ENCODE measurements around the gene MAP3K12.
A peak's percentile ranks its signal among the peaks of the same experiment; 100 is the strongest.
"Not testable (repeated sequence)": the region's sequence is repeated elsewhere in the genome, so short reads cannot be mapped to it uniquely, and the experiment has no call there.

MAP3K12 gene, protein sequence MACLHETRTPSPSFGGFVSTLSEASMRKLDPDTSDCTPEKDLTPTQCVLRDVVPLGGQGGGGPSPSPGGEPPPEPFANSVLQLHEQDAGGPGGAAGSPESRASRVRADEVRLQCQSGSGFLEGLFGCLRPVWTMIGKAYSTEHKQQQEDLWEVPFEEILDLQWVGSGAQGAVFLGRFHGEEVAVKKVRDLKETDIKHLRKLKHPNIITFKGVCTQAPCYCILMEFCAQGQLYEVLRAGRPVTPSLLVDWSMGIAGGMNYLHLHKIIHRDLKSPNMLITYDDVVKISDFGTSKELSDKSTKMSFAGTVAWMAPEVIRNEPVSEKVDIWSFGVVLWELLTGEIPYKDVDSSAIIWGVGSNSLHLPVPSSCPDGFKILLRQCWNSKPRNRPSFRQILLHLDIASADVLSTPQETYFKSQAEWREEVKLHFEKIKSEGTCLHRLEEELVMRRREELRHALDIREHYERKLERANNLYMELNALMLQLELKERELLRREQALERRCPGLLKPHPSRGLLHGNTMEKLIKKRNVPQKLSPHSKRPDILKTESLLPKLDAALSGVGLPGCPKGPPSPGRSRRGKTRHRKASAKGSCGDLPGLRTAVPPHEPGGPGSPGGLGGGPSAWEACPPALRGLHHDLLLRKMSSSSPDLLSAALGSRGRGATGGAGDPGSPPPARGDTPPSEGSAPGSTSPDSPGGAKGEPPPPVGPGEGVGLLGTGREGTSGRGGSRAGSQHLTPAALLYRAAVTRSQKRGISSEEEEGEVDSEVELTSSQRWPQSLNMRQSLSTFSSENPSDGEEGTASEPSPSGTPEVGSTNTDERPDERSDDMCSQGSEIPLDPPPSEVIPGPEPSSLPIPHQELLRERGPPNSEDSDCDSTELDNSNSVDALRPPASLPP

DNA sequence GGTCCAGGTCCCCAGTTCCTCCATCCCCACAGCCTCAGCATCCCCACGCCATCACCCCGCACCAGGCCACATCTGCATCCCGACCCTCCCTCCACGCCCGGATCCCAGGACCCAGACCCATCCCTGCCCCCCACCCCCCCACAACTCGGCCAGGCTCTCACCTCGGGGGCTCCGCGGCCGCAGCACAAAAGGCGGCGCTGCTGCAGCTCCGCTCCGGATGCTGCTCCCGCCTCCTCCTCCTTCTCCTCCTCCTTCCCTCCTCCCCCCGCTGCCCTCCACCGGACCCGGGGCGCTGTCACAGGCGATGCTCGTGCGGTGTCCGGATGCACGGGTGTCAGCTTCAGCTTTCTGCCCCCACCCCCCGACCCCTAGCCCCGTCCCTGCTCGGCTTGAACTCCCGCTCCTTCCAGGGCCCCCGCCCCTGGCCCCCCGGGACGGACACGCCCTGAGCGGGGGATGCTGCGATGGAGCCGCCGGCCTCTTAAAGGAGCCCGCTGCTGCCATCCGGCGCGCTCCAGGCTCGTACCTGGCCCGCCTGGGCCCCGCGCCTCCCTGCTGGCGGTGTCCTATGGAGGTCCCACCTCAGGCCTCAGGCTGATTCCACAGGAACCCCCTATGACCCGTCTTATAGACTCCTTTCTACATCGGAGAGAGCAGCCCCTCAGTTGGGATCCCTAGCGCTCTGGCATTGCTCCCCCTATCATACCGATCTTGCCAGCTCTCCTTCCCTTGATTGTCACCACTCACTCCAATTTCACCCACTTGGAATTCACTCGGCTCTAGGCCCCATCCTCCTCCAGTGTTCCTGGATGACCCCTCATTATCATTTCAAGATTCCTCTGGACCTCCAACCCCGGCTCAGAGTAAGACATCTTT, at the start of gene MAP3K12:
TSS of gene MAP3K12 (minus strand) at position 193 of the 876 bp plus-strand sequence. CDS start 12,067 bp downstream, outside the sequence.
- peak; percentile 84 for DNase-seq

- DNase-seq = not testable (repeated sequence)
Measured at GRCh38 chr12:53548354-53548753, 49.1 kb upstream of the MAP3K12 start.

DNA sequence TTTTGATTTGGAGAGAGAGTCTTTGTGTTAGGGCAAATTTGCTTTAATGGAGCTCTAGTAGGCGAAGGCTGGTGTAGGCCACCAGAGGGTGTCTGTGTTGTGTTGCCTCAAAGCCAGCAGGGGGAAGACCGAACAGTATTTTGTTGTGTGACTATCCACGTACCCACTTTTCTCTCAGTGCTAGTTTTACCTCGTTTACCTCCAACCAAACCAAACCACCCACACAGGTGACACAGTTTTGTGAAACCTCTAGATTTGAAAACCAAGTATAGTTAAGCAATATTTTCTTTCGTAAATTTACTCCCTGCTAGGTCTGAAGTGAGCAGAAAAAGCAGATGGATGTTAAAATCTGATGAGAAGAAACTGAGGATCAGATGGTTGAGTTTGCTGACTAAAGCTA, 44.3 kb upstream of the MAP3K12 start:
- peak; percentile 72 for DNase-seq

DNA sequence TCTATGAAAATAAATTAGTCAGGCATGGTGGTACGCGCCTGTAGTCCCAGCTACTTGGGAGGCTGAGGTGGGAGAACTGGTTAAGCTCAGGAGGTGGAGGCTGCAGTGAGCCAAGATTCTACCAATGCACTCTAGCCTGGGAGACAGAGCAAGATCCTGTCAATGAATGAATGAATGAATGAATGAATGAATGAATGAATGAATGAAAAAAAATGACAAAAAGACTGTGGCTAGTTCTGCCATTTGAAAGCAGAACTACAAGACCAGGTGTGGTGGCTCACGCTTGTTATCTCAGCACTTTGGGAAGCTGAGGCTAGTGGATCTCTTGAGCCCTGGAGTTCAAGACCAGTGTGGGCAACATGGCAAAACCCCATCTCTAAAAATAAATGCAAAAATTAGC, 40.3 kb upstream of the MAP3K12 start:
- no peak for DNase-seq

DNA sequence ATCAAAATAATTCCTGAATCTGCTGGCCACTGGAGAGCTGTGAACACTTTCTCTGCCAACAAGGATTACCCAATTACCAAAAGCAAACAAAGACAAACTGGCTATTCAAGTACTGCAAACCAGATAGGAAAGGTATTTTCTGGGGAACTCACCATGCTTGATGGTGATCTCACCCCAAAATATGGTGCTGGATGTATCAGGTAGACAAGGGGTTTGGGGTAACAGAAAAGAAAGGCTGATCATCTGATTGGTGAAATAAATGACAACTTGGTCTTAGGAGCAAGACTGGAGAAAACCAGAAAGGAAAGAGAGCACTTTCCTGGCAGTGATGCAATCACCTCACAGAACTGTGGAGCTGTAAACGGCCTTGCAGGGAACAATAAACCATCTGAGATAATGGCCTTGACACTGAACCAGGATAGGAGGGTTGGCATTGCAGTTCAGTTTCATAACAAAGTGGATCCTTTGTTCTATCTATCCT, 39.0 kb upstream of the MAP3K12 start:
- DNase-seq = no peak

- DNase-seq = no peak
Measured at GRCh38 chr12:53536962-53537361, 37.7 kb upstream of the MAP3K12 start.

DNA sequence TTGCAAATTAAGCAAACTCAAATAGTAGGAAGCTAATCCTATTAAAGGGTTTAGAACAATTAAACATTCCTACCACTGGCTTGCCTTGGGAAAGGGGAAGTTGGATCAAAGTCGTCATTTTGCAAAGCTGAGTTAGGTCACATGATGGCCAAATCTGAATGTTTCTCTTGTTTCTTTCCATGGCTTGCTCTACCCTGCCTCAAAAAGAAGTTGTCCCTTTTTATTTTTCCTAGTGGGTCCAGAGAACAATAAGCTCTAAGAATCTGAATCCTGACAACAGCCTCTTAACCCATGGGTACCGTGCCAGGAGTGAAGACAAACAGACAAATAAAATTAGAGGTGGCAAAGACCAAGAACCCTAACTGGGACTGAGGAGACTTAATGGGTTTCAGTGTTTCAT, 34.2 kb upstream of the MAP3K12 start:
- DNase-seq = no peak

- no peak for DNase-seq
Measured at GRCh38 chr12:53532524-53533445, 33.5 kb upstream of the MAP3K12 start.

- DNase-seq = no peak
Measured at GRCh38 chr12:53532021-53532420, 32.8 kb upstream of the MAP3K12 start.

DNA sequence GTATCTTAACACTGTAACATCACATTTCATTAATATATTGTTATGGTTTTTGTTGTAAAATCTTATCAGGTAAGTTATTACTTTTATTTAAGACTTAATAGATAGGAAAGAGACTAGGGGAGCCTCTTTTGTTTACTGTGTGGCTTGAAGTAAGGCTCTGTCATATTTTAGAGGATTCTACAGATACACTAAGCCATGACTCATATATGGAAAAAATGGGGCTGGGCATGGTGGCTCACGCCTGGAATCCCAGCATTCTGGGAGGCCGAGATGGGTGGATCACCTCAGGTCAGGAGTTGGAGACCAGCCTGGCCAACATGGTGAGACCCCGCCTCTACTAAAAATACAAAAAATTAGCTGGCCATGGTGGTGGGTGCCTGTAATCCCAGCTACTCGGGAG, 31.7 kb upstream of the MAP3K12 start:
- DNase-seq = no peak

DNA sequence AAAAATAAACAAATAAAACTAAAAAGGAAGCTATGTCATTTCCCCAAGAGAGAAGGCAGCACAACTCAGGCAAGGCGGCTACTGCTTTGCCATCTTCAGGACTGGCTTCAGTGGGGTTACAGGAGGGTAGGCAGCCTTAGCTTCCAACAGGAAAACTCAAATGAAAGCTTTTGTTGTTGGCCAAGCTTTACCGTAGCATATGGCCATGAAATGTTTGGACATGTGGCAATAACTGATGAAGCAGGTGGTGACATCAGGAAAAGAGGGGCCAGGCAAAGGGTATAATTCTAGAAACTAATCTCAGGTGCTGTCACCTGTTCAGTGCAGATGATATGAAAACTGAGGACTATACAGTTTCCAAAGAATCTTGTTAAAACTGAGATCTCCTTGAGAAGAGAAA, 30.8 kb upstream of the MAP3K12 start:
- no peak for DNase-seq

- no peak for DNase-seq
Measured at GRCh38 chr12:53524476-53524875, 25.2 kb upstream of the MAP3K12 start.

DNA sequence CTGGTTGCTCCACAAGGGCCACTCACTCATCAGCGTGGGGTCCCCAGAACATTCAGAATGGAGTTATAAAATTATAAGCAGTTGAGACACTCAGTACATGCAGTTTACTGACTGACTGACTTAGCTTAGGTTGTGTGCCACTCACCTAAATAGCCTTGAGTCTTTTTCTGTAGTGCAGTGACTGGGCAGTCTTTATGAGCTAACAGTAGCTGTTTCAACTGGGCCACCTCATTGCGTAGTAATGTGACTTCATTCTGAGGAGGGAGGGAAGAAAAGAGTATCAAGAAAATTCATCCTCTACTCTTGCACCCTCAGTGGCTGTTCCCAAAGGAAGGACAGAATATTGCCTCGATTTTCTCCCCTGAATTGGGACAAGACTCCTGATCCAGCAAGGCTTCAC, 23.9 kb upstream of the MAP3K12 start:
- DNase-seq = no peak

DNA sequence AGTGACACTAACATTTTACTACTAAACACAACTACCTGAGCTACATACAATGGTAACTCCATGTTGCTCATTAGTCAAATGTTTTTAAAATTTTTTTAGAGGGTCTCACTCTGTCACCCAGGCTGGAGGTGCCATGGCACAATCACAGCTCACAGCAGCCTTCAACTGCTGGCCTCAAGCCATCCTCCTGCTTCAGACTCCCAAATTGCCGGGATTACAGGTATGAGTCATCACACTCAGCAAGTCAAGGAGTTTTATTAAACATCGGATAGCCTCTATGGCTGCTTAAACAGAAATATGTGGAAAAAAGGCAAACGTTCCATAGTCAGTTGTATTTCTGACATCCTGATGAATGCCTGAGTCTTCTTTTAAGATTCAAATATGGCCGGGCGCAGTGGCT, 19.1 kb upstream of the MAP3K12 start:
- DNase-seq = no peak

GRCh38 chr12:53516758-53517455, 17.6 kb upstream of the MAP3K12 start:
- DNase-seq = no peak

- no peak for DNase-seq
Measured at GRCh38 chr12:53515291-53515680, 16.0 kb upstream of the MAP3K12 start.

DNA sequence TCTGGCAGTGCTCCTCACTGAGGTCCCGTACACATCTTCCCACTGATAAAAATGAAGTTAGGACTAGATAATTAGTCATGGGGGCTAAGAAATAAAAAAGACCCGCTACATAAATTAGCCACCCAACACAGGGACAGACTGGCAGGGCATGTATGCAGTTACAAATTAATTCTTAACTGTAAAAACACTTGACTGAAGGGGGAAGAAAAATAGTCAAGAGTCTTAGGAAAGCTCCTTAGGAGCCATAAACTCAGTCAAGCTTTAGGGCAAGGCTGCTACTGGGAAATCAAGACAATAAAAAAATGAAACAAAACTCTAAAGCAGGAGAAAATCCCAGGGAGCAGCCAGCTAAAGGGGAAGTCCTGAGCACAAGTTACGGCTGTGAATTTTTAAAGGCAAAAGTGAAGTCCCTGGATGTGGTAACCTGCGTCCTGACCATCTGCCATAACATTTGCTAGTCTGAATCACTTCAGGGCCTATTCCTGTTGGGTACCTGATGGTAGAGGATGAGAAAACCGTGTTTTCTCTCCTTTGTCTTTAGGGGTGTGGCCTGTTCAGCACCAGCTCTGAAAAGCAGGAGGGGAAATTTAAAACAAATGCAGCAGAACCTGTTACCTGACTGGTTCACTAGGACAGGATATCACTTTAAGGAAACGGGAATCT, 15.5 kb upstream of the MAP3K12 start:
- DNase-seq = no peak

DNA sequence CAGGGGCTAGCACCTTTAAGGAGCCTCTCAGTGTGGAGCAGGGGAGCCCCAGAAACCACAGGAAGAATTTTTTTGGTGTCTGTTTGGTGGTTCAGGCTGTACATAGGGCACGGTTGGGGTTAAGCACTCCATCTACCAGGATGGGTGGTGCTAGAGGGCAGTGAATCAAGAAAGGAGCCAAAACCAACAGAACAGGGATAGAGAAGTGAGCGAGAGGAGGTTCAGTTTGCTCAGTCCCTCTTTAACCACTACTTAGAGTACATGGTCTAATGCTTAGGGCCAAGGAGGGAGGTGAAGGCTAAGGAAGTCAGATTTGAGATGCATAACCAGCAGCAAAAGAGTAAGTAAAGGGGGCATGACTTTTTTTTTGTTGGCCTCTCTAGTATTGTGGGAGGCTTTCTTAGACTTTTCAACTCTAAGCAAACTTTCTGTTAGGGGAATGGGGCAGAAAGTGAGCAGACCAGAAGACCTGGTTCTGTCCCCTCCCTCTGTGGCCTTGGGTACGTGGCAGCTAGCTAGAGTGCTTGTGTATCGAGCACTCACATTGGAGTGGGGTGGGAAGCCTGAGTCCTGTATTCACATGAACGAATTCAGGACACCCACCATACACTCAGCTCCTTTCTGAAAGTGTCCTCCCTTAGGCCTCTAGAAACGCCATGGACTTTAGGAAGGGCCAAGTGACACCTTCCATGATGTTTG, 14.6 kb upstream of the MAP3K12 start:
- DNase-seq = no peak

DNA sequence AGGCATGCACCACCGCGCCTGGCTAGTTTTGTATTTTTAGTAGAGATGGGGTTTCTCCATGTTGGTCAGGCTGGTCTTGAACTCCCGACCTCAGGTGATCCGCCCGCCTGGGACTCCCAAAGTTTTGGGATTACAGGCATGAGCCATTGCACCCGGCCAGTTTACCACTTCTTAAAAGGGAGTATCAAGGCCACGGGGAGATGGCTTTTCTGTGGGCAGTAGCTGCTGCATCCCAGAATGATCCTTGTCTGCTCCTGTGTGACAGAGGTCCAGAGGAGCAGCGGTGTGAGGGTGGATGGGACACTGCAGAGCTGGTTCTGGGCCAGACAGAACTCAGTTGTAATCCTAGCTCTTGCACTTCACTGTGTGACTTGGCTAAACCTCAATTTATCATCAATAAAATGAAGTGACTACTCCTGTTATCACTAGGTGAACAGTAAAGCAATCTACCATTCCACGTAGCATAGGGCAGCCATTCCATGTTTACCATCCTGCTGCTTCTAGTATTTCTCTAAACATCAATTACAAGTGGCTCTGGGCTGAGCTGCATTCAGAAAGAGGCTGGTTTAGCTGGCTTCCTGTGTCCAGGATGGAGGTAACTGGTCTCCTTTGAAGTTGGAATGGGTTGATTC, 11.0 kb upstream of the MAP3K12 start:
- DNase-seq = no peak

Data from right hindlimb (tissue), 1 donor.